Measurements from ENCODE around the gene EDAR.

The EDAR gene

DNA sequence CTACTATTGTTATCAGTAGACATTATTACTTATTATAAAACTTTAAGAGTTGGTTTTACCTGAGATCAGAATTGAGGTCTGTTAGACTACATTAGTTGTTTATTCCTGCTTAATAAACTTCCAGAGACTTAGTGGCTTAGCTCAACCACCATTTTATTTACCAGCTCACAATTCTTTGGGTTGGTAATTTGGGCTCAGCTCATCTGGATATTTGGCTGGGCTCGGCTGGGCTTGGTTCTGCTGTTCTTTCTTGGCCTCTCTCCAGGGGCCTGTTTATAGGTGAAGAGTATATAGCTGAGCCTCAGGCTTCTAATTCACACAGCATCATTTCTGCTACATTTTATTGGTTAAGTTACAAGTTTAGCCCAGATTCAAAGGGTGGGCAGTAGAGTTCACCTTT lies 134.5 kb downstream of the EDAR start:
- Mint-ChIP-seq H3K27me3 (ENCODE audit: low read depth, poor library complexity) (peaks cover 2% of the 10 kb centered on the region), H3K36me3 (ENCODE audit: low read depth) (peaks cover 71% of the 10 kb centered on the region), H3K27ac (no peak overlapping the region), H3K4me3 (no peak overlapping the region), H3K9me3 (peaks cover 19% of the 10 kb centered on the region), H3K4me1 (no peaks in the 10 kb centered on the region)
- TF ChIP-seq, protein P1, sequence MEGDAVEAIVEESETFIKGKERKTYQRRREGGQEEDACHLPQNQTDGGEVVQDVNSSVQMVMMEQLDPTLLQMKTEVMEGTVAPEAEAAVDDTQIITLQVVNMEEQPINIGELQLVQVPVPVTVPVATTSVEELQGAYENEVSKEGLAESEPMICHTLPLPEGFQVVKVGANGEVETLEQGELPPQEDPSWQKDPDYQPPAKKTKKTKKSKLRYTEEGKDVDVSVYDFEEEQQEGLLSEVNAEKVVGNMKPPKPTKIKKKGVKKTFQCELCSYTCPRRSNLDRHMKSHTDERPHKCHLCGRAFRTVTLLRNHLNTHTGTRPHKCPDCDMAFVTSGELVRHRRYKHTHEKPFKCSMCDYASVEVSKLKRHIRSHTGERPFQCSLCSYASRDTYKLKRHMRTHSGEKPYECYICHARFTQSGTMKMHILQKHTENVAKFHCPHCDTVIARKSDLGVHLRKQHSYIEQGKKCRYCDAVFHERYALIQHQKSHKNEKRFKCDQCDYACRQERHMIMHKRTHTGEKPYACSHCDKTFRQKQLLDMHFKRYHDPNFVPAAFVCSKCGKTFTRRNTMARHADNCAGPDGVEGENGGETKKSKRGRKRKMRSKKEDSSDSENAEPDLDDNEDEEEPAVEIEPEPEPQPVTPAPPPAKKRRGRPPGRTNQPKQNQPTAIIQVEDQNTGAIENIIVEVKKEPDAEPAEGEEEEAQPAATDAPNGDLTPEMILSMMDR (IDR thresholded peaks at IDR 0.05) = no peak
- no peak for DNase-seq

DNA sequence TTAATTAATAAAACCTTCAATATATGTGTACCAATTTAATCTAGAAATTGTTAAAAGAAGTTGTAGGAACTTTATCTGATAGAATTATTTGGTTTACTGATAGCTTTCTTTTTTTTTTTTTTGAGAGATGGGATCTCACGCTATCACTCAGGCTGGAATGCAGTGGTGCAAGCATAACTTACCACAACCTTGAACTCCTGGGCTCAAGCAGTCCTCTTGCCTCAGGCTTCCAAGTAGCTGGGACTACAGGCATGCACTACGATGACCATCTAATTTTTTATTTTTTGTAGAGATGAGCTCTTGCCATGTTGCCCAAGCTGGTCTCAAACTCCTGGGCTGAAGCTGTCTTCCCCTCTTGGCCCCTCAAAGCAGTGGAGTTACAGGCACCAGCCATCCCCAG lies 135.6 kb downstream of the EDAR start:
- DNase-seq = no peak
- TF ChIP-seq, protein P1 (IDR thresholded peaks at IDR 0.05) = no peak
- H3K27ac Mint-ChIP-seq = no peak overlapping the region
- H3K4me1 Mint-ChIP-seq = no peaks in the 10 kb centered on the region
- peaks cover 9% of the 10 kb centered on the region for H3K9me3 Mint-ChIP-seq
- H3K36me3 Mint-ChIP-seq (ENCODE audit: low read depth) = peaks cover 70% of the 10 kb centered on the region
- peaks cover 6% of the 10 kb centered on the region for H3K27me3 Mint-ChIP-seq (ENCODE audit: low read depth, poor library complexity)
- no peak overlapping the region for H3K4me3 Mint-ChIP-seq

GRCh38 chr2:108852375-108852774 lies 136.6 kb downstream of the EDAR start:
- Mint-ChIP-seq H3K27me3 (ENCODE audit: low read depth, poor library complexity) (peaks cover 6% of the 10 kb centered on the region), H3K4me3 (no peak overlapping the region), H3K4me1 (no peaks in the 10 kb centered on the region)

DNA sequence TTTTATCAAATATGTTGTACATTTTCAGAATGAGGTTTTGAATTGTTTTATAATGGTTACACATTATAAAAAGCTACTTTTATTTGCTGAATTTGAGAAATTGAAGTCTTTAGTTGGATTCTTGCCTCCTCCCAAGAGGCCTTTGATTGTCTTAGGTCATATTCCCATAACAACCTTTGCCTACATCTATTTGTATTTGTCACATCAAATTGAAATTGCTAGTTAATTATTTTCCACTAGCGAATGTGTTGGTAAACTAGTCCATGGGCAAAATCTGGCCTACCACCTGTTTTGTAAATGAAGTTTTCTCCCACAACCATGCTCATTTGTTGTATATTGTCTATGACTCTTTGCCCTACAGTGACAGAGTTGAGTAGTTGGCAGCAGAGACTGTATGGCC lies 142.0 kb downstream of the EDAR start:
- TF ChIP-seq, protein P1 (IDR thresholded peaks at IDR 0.05) = no peak
- DNase-seq = no peak
- Mint-ChIP-seq H3K9me3 (peaks cover 16% of the 10 kb centered on the region), H3K36me3 (ENCODE audit: low read depth) (peaks cover 90% of the 10 kb centered on the region), H3K27ac (no peak overlapping the region), H3K27me3 (ENCODE audit: low read depth, poor library complexity) (peaks cover 6% of the 10 kb centered on the region), H3K4me3 (no peak overlapping the region), H3K4me1 (no peaks in the 10 kb centered on the region)

More at GRCh38 chr2:108852375-108852774, 136.6 kb downstream of the EDAR start:
- TF ChIP-seq, protein P1 (IDR thresholded peaks at IDR 0.05) = no peak
- Mint-ChIP-seq H3K27ac (no peak overlapping the region), H3K36me3 (ENCODE audit: low read depth) (peaks cover 70% of the 10 kb centered on the region), H3K9me3 (no peaks in the 10 kb centered on the region)
- no peak for DNase-seq

GRCh38 chr2:108845923-108846322 lies 143.1 kb downstream of the EDAR start:
- H3K27me3 Mint-ChIP-seq (ENCODE audit: low read depth, poor library complexity) = peaks cover 6% of the 10 kb centered on the region
- peaks cover 90% of the 10 kb centered on the region for H3K36me3 Mint-ChIP-seq (ENCODE audit: low read depth)
- H3K27ac Mint-ChIP-seq = no peak overlapping the region
- no peak for DNase-seq
- H3K4me3 Mint-ChIP-seq = no peak overlapping the region
- no peaks in the 10 kb centered on the region for H3K4me1 Mint-ChIP-seq
- TF ChIP-seq, protein P1 (IDR thresholded peaks at IDR 0.05) = no peak
- peaks cover 26% of the 10 kb centered on the region for H3K9me3 Mint-ChIP-seq
